K562 (cell line): Measurements from ENCODE around the gene WDR70. TPM values are rescaled to one million over a fixed set of nuclear protein-coding genes. Genes with fewer than 3 reads are reported as not detected.

ENCODE experiments used
- BCL6 ChIP-seq: fragments of 250-450 bp; sonication (Bioruptor Pico); IDR thresholded peaks from 2 replicates; pipeline ENCODE4 v1.4.0; 2020
- CREB3 ChIP-seq: fragments of 450-650 bp; conservative IDR thresholded peaks from 2 replicates; pipeline ENCODE4 v1.6.1; 2016; ENCODE audit warnings: missing genetic modification characterization, low read depth, mild to moderate bottlenecking, missing compliant biosample characterization, moderate library complexity
- CREBBP ChIP-seq: IDR thresholded peaks from one replicate; pipeline ENCODE4 v1.6.1; 2012; ENCODE audit warnings: low read depth, mild to moderate bottlenecking, control low read depth, inconsistent platforms, low read length
- HDAC1 ChIP-seq, 2 experiments: fragments of 450-650 bp; IDR thresholded peaks; 2 replicates each; pipeline ENCODE4 v1.6.1; 2016 to 2017; ENCODE audit warnings: inconsistent platforms in 1 of 2, mild to moderate bottlenecking in 1 of 2, moderate library complexity in 1 of 2
- HMG20B ChIP-seq: fragments of 250-450 bp; sonication (Bioruptor Pico); IDR thresholded peaks from 2 replicates; pipeline ENCODE4 v1.5.0; 2021; ENCODE audit warnings: mild to moderate bottlenecking
- HMGXB4 ChIP-seq: sonication (generic); formaldehyde crosslinking; IDR thresholded peaks from 2 replicates; pipeline ENCODE4 v1.8.1; 2023; ENCODE audit warnings: mild to moderate bottlenecking, missing genetic modification reagents
- HNRNPH1 ChIP-seq: fragments of 200-400 bp; formaldehyde crosslinking; optimal IDR thresholded peaks from 2 replicates; pipeline ENCODE3; 2017; ENCODE audit warnings: low read depth, mild to moderate bottlenecking, low read length, moderate library complexity
- JUND ChIP-seq, 2 experiments: IDR thresholded peaks; 2 replicates in 1 of 2; 3 replicates in 1 of 2; pipeline ENCODE4 v1.6.1; 2011; ENCODE audit warnings: borderline replicate concordance in 2 of 2, low read depth in 2 of 2, low read length in 2 of 2, improper control_type of control experiment in 1 of 2, missing biosample characterization in 1 of 2, missing genetic modification characterization in 1 of 2, missing genetic modification reagents in 1 of 2
- KDM1A ChIP-seq, 2 experiments: fragments of 450-650 bp; IDR thresholded peaks; 2 replicates each; pipeline ENCODE4 v1.6.1; 2016; ENCODE audit warnings: mild to moderate bottlenecking in 2 of 2
- L3MBTL2 ChIP-seq: fragments of 450-650 bp; IDR thresholded peaks from 2 replicates; pipeline ENCODE4 v1.6.1; 2016; ENCODE audit warnings: mild to moderate bottlenecking, moderate library complexity
- NR3C1 ChIP-seq: sonication (generic); formaldehyde crosslinking; IDR thresholded peaks from 2 replicates; pipeline ENCODE4 v1.8.1; 2022; ENCODE audit warnings: missing genetic modification reagents
- RFX5 ChIP-seq: IDR thresholded peaks from 2 replicates; pipeline ENCODE4 v1.6.1; 2011; ENCODE audit warnings: low read depth, mild to moderate bottlenecking, improper control_type of control experiment, low read length
- XRCC4 ChIP-seq: IDR thresholded peaks from one replicate; pipeline ENCODE4 v1.6.1; 2011; ENCODE audit not compliant: insufficient read depth, insufficient read length; ENCODE audit errors: extremely low read depth
- ZNF253 ChIP-seq: fragments of 250-450 bp; sonication (Bioruptor Pico); conservative IDR thresholded peaks from 2 replicates; pipeline ENCODE4 v1.6.1; 2021; ENCODE audit warnings: mild to moderate bottlenecking
- ZNF512 ChIP-seq: IDR thresholded peaks from 2 replicates; pipeline ENCODE4 v1.6.1; 2016; ENCODE audit warnings: missing genetic modification characterization, missing compliant biosample characterization
- polyA plus RNA-seq, 8 experiments: library from polyadenylated mRNA; depleted of rRNA in 4 of 8; stranded (reverse) in 5 of 8; unstranded in 3 of 8; fragments of >200 nt; fragmentation: Nextera tagmentation in 2 of 8; fragmentation: Illumina TruSeq in 1 of 8; extraction: Ambion mirVana in 2 of 8; extraction: Trizol in 1 of 8; gene quantifications; 2 replicates each; pipeline versions ENCODE4 v1.2.1 to v1.2.3, GENCODE V29; 2011 to 2014; ENCODE audit warnings: inconsistent platforms in 1 of 8, missing spikeins in 1 of 8
- total RNA-seq, 7 experiments: library from RNA; depleted of rRNA in 6 of 7; stranded (reverse); fragments of >200 nt in 6 of 7; fragmentation: Illumina TruSeq in 2 of 7; extraction: Trizol in 2 of 7; gene quantifications; 2 replicates each; pipeline versions ENCODE4 v1.2.1 to v1.2.3, GENCODE V29; 2011 to 2021; ENCODE audit warnings: low replicate concordance in 1 of 7
- TF ChIP-seq, protein P1 (sequence below): sonication (generic); formaldehyde crosslinking; IDR thresholded peaks from 2 replicates; pipeline ENCODE4 v1.8.0; 2023; ENCODE audit warnings: mild to moderate bottlenecking, missing genetic modification reagents
- TF ChIP-seq, protein P2 (sequence below), 2 experiments: fragments of 150-350 bp in 1 of 2; IDR thresholded peaks; 2 replicates each; pipeline ENCODE4 v1.6.1; 2012 to 2016; ENCODE audit warnings: low read depth in 2 of 2, low read length in 2 of 2, mild to moderate bottlenecking in 1 of 2, moderate library complexity in 1 of 2

The WDR70 gene
- total and polyA plus RNA-seq, 9 of the 15 experiments (the other 6 are each of a cell fraction or from before 2014, with no cell fraction given) = 16.8 to 46.6 (median 38.8) TPM

DNA sequence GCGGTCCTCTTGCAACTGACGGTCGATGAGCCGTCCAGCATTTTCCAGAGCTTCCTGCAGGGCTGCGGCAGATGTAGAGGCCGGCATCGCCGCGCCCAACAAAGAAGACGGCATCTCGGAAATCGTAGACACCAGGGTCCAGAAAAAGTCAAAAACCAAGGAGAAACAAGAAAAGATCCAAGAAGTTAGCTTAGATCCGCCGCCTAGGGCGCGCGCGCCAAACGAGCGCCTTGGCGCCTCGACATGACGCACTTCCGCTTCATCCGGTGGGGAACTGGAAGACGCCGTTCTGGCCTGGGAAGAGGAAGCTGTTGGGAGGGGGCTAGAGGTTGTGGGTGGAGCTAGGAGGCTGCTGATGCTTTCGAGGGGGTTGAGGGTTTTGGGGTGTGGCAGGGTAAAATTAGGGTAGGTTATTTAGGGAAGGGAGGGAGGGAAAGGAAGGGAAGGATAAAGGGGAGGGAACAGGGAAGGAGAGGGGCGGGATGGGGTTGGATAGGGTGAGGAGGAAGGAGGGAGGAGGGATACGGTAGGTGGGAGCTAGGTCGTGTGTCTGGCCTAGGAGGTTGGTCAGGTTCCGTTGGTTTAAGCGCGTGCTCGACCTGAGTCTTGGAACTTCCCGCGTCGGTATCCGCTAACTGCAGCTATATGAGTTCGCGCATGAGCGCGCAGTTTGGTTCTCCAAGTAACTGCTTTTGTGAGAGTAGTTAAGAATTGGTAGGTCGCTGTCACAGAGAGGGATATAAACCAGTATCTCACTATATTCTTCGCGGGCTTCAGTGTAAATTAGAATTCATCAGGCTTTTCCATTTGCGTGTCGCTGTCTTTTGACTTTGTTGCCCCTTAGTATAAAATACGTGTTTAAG, 8.0 kb upstream of the WDR70 start, which contains the start of gene NUP155 (continued):
- TF ChIP-seq, protein P1, sequence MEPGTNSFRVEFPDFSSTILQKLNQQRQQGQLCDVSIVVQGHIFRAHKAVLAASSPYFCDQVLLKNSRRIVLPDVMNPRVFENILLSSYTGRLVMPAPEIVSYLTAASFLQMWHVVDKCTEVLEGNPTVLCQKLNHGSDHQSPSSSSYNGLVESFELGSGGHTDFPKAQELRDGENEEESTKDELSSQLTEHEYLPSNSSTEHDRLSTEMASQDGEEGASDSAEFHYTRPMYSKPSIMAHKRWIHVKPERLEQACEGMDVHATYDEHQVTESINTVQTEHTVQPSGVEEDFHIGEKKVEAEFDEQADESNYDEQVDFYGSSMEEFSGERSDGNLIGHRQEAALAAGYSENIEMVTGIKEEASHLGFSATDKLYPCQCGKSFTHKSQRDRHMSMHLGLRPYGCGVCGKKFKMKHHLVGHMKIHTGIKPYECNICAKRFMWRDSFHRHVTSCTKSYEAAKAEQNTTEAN = no peak
- TF ChIP-seq HMGXB4 (CRISPR knock-in tag) (peak; percentile 30; the same call in 1 of the 2 replicates), CREB3 (tag) (peak; percentile 75; the same call in 1 of the 2 replicates), CREBBP (no peak), HNRNPH1 (no peak), RFX5 (0 out of 2 replicates have a peak, but pooled peaks have one; percentile 63), XRCC4 (no peak), KDM1A (IDR thresholded peaks at IDR 0.05) (peak in 1 of 2 experiments; percentile 60; a peak in 2 of 4 replicates), HMG20B (CRISPR knock-in tag) (no peak), BCL6 (CRISPR knock-in tag) (no peak), JUND (IDR thresholded peaks at IDR 0.05; ENCODE audit: borderline replicate concordance, low read depth, low read length) (0 out of 2 replicates have a peak, but pooled peaks have one; percentile 36), JUND (tag; IDR thresholded peaks at IDR 0.05; ENCODE audit: borderline replicate concordance, low read depth, low read length) (peak; percentile 59; the same call in 2 of the 3 replicates), HDAC1 (IDR thresholded peaks at IDR 0.05) (peak in 1 of 2 experiments; percentile 97; a peak in 3 of 4 replicates), ZNF253 (CRISPR knock-in tag) (no peak), ZNF512 (tag) (no peak), L3MBTL2 (peak; percentile 98), NR3C1 (CRISPR knock-in tag) (no peak)
- TF ChIP-seq, protein P2, sequence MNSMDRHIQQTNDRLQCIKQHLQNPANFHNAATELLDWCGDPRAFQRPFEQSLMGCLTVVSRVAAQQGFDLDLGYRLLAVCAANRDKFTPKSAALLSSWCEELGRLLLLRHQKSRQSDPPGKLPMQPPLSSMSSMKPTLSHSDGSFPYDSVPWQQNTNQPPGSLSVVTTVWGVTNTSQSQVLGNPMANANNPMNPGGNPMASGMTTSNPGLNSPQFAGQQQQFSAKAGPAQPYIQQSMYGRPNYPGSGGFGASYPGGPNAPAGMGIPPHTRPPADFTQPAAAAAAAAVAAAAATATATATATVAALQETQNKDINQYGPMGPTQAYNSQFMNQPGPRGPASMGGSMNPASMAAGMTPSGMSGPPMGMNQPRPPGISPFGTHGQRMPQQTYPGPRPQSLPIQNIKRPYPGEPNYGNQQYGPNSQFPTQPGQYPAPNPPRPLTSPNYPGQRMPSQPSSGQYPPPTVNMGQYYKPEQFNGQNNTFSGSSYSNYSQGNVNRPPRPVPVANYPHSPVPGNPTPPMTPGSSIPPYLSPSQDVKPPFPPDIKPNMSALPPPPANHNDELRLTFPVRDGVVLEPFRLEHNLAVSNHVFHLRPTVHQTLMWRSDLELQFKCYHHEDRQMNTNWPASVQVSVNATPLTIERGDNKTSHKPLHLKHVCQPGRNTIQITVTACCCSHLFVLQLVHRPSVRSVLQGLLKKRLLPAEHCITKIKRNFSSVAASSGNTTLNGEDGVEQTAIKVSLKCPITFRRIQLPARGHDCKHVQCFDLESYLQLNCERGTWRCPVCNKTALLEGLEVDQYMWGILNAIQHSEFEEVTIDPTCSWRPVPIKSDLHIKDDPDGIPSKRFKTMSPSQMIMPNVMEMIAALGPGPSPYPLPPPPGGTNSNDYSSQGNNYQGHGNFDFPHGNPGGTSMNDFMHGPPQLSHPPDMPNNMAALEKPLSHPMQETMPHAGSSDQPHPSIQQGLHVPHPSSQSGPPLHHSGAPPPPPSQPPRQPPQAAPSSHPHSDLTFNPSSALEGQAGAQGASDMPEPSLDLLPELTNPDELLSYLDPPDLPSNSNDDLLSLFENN (IDR thresholded peaks at IDR 0.05; ENCODE audit: low read depth in 2 of 2, low read length in 2 of 2) = no peak; a peak in 1 of 4 replicates
